Neural progenitor cell (in vitro differentiated cells): Measurements from ENCODE around the gene AKAP8L. TPM values are rescaled to one million over a fixed set of nuclear protein-coding genes. Genes with fewer than 3 reads are reported as not detected.
A peak's percentile ranks its signal among the peaks of the same experiment; 100 is the strongest.

Experiments
- DNase-seq: peaks from one replicate; pipeline ENCODE4 v3.0.0-alpha.2; 2016; ENCODE audit warnings: low spot score
- H2AFZ ChIP-seq: fragments of 200-600 bp; sonication (generic); replicated peaks from 2 replicates; pipeline ENCODE4 v1.6.1; 2016; ENCODE audit warnings: antibody characterized with exemption
- H3F3A ChIP-seq: fragments of 200-600 bp; sonication (generic); 2 replicates; pipeline ENCODE4 v1.6.1; 2016; ENCODE audit warnings: antibody characterized with exemption, low read depth
- H3K27ac ChIP-seq: fragments of 200-600 bp; sonication (generic); 2 replicates; pipeline ENCODE4 v1.5.1; 2016; ENCODE audit warnings: mild to moderate bottlenecking
- H3K27me3 ChIP-seq: fragments of 200-600 bp; sonication (generic); 2 replicates; pipeline ENCODE4 v1.6.1; 2016; ENCODE audit warnings: mild to moderate bottlenecking, moderate library complexity
- H3K36me3 ChIP-seq: fragments of 200-600 bp; sonication (generic); 2 replicates; pipeline ENCODE4 v1.5.1; 2016
- H3K4me1 ChIP-seq: fragments of 200-600 bp; sonication (generic); 2 replicates; pipeline ENCODE4 v1.6.1; 2016; ENCODE audit warnings: mixed run types
- H3K4me2 ChIP-seq: fragments of 200-600 bp; sonication (generic); 2 replicates; pipeline ENCODE4 v1.6.1; 2016
- H3K4me3 ChIP-seq: fragments of 200-600 bp; sonication (generic); 2 replicates; pipeline ENCODE4 v1.5.1; 2016
- H3K79me2 ChIP-seq: fragments of 200-600 bp; sonication (generic); 2 replicates; pipeline ENCODE4 v1.6.1; 2016; ENCODE audit warnings: low read depth
- H3K9ac ChIP-seq: fragments of 200-600 bp; sonication (generic); 2 replicates; pipeline ENCODE4 v1.6.1; 2016
- H3K9me3 ChIP-seq: fragments of 200-600 bp; sonication (generic); 2 replicates; pipeline ENCODE4 v1.5.1; 2016; ENCODE audit warnings: low read depth
- H4K20me1 ChIP-seq: fragments of 200-600 bp; sonication (generic); 2 replicates; pipeline ENCODE4 v1.6.1; 2016; ENCODE audit warnings: low read depth
- H3K27ac Mint-ChIP-seq: 3 replicates; pipeline ENCODE4 v1.8.0; 2021; ENCODE audit warnings: mixed read lengths
- H3K27me3 Mint-ChIP-seq: 2 replicates; pipeline ENCODE4 v1.8.0; 2022; ENCODE audit warnings: low read depth, mild to moderate bottlenecking, inconsistent platforms, moderate library complexity, mixed read lengths; ENCODE audit not compliant: insufficient read depth
- H3K36me3 Mint-ChIP-seq: 3 replicates; pipeline ENCODE4 v1.8.0; 2021; ENCODE audit warnings: mixed read lengths
- H3K4me1 Mint-ChIP-seq: 3 replicates; pipeline ENCODE4 v1.8.0; 2021; ENCODE audit warnings: mixed read lengths
- H3K4me3 Mint-ChIP-seq: 3 replicates; pipeline ENCODE4 v1.8.0; 2021; ENCODE audit warnings: mild to moderate bottlenecking, moderate library complexity, mixed read lengths
- H3K9me3 Mint-ChIP-seq: 3 replicates; pipeline ENCODE4 v1.8.0; 2020; ENCODE audit warnings: mixed read lengths
- EZH2 ChIP-seq: fragments of 200-600 bp; sonication (generic); IDR thresholded peaks from 2 replicates; pipeline ENCODE4 v1.6.1; 2017; ENCODE audit warnings: antibody characterized with exemption, mild to moderate bottlenecking, moderate library complexity
- EZH2phosphoT487 ChIP-seq: fragments of 200-600 bp; sonication (generic); IDR thresholded peaks from 2 replicates; pipeline ENCODE4 v1.6.1; 2017; ENCODE audit warnings: antibody characterized with exemption
- total RNA-seq: library from RNA; depleted of rRNA; stranded (reverse); fragments of >200 nt; gene quantifications from 2 replicates; pipeline ENCODE4 v1.2.3, GENCODE V29; 2015; ENCODE audit warnings: low replicate concordance
- TF ChIP-seq, protein P1 (sequence below): fragments of 200-600 bp; sonication (generic); IDR thresholded peaks from 2 replicates; pipeline ENCODE4 v1.5.1; 2017; ENCODE audit warnings: antibody characterized with exemption, mild to moderate bottlenecking

The AKAP8L gene
- total RNA-seq, 1 donor from 2014 or later: 131 TPM

DNA sequence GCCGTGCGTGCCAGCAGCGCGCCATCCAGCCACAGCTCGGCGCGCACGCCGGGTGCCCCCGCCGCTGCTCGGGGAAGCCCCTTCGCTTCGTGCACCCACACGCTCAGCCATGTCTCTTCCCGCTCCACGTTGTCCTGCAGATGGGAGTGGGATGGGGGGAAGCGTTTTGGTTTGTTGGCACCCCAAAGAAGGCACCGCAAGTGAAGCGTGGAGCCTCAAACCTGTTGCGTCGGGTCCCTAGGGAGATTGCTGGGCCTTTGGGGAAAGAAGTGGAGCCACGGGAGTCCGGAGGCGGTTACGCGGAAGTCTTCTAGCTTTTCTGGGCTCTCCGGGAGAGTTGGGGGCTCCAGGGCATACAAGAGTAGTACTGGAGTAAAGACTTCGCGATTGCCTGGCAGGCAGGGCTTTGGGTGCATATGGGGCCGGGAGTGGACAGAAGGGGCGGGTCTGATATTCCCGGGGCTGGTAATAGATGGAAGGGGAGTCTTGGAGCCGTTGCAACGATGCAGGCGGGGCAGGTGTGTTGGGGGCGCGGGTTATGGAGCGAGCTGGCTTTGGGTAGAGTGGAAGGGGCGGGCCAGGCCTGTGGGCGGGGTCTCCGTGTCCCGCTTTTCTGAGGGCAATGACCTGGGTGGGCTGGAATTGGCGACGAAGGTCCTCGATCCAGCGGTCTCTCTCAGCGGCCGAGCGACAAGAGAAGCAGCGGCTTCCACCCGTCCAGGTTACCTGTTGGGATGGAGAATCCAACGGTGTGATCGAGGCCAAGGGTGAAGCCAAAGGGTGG lies 39.1 kb upstream of the AKAP8L start:
- H3K9me3 ChIP-seq: no peaks in the 10 kb centered on the region
- H3K27ac ChIP-seq: no peak overlapping the region
- Mint-ChIP-seq H3K4me3 (no peak overlapping the region), H3K4me1 (peaks cover 9% of the 10 kb centered on the region), H3K27ac (no peak overlapping the region), H3K9me3 (no peaks in the 10 kb centered on the region), H3K27me3 (peaks cover 57% of the 10 kb centered on the region), H3K36me3 (no peaks in the 10 kb centered on the region)
- no peak overlapping the region for H3K9ac ChIP-seq
- peak overlapping the region; percentile 42 for H3K4me3 ChIP-seq
- H3K4me2 ChIP-seq: peak overlapping the region; percentile 74
- peaks cover 95% of the 10 kb centered on the region for H3K27me3 ChIP-seq
- no peak for DNase-seq
- TF ChIP-seq EZH2phosphoT487 (peak; percentile 92), EZH2 (peak; percentile 99)
- TF ChIP-seq, protein P1, sequence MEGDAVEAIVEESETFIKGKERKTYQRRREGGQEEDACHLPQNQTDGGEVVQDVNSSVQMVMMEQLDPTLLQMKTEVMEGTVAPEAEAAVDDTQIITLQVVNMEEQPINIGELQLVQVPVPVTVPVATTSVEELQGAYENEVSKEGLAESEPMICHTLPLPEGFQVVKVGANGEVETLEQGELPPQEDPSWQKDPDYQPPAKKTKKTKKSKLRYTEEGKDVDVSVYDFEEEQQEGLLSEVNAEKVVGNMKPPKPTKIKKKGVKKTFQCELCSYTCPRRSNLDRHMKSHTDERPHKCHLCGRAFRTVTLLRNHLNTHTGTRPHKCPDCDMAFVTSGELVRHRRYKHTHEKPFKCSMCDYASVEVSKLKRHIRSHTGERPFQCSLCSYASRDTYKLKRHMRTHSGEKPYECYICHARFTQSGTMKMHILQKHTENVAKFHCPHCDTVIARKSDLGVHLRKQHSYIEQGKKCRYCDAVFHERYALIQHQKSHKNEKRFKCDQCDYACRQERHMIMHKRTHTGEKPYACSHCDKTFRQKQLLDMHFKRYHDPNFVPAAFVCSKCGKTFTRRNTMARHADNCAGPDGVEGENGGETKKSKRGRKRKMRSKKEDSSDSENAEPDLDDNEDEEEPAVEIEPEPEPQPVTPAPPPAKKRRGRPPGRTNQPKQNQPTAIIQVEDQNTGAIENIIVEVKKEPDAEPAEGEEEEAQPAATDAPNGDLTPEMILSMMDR: no peak
- peaks cover 36% of the 10 kb centered on the region for H4K20me1 ChIP-seq
- H3K4me1 ChIP-seq: peaks cover 5% of the 10 kb centered on the region
- no peaks in the 10 kb centered on the region for H3K36me3 ChIP-seq
- no peaks in the 10 kb centered on the region for H3K79me2 ChIP-seq
- H2AFZ ChIP-seq: peak overlapping the region; percentile 82
- H3F3A ChIP-seq: peaks cover 17% of the 10 kb centered on the region

DNA sequence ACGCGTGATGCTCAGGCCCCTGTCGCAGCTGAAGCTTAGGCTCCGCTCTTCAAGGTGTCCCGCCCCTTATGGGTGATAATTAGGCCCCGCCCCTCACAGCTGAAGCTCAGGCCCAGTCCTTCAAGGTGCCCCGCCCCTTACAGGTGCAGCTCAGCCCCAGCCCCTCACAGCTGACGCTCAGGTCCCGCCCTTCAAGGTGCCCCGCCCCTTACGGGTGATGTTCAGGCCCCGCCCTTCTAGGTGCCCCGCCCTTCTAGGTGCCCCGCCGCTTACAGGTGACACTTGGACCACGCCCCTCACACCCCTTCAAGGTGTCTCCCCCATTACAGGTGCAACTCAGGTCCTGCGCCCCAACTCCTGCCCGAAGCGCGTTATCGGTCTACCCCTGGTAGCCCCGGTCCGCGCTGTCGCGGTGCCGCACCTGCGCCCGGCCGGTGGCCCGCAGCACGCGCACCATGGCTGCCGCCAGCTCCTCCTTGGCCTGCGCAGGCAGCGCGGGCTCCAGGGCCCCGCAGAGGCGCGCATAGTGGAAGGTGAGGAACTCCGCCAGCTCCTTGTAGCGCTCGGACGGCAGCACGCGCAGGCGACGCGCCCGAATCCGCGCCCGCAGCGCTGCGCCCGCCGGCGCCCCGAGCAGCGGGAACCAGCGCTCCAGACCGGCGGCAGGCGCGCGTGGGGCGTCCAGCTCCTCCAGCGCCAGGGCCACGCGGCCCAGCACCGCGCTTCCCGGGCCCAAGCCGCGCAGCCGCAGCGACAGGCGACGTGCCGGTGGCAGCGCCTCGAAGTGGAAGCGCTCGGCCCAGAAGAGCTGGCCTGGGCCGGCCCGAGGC lies 38.3 kb upstream of the AKAP8L start:
- peak overlapping the region; percentile 42 for H3K4me3 ChIP-seq
- H3K9ac ChIP-seq: no peak overlapping the region
- peaks cover 98% of the 10 kb centered on the region for H3K27me3 ChIP-seq
- peak; percentile 69 for DNase-seq
- Mint-ChIP-seq H3K36me3 (no peaks in the 10 kb centered on the region), H3K27ac (no peak overlapping the region), H3K27me3 (peaks cover 54% of the 10 kb centered on the region), H3K4me3 (no peak overlapping the region), H3K4me1 (peaks cover 9% of the 10 kb centered on the region), H3K9me3 (no peaks in the 10 kb centered on the region)
- no peaks in the 10 kb centered on the region for H3K9me3 ChIP-seq
- H3K36me3 ChIP-seq: no peaks in the 10 kb centered on the region
- no peak overlapping the region for H3K27ac ChIP-seq
- H3K4me2 ChIP-seq: peak overlapping the region; percentile 74
- peaks cover 5% of the 10 kb centered on the region for H3K4me1 ChIP-seq
- TF ChIP-seq EZH2 (peak; percentile 90), EZH2phosphoT487 (peak; percentile 70)
- TF ChIP-seq, protein P1: no peak
- peaks cover 22% of the 10 kb centered on the region for H3F3A ChIP-seq
- peaks cover 36% of the 10 kb centered on the region for H4K20me1 ChIP-seq
- no peaks in the 10 kb centered on the region for H3K79me2 ChIP-seq
- H2AFZ ChIP-seq: peak overlapping the region; percentile 82

DNA sequence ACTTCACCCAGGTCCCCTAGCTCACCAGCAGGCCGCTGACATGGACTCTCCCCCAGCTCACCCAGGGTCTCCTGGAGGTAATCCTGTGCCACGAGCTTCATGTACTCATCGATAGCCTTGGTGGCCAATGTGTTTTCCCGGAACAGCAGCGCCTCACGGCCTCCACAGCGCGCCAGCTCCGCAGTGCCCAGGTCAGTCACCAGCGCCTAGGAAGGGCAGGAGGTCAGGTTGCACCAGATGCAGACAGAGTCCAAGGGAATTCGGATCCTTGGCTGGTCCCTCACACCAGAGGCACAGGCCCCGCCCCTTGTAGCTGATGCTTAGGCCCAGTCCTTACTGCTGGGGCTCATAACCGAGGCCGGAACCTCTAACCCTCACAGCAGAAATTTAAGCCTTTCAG lies 37.7 kb upstream of the AKAP8L start:
- Histone ChIP-seq H3K36me3 (no peaks in the 10 kb centered on the region), H3K4me2 (no peak overlapping the region), H3K4me3 (no peak overlapping the region), H3F3A (peaks cover 28% of the 10 kb centered on the region), H3K27me3 (peaks cover 91% of the 10 kb centered on the region), H3K27ac (no peak overlapping the region), H3K79me2 (no peaks in the 10 kb centered on the region), H3K4me1 (peaks cover 5% of the 10 kb centered on the region), H2AFZ (no peak overlapping the region), H3K9ac (no peak overlapping the region), H4K20me1 (peaks cover 36% of the 10 kb centered on the region), H3K9me3 (no peaks in the 10 kb centered on the region)
- no peaks in the 10 kb centered on the region for H3K9me3 Mint-ChIP-seq
- peaks cover 9% of the 10 kb centered on the region for H3K4me1 Mint-ChIP-seq
- DNase-seq: no peak
- TF ChIP-seq, protein P1: no peak
- TF ChIP-seq EZH2 (no peak), EZH2phosphoT487 (no peak)
- H3K27me3 Mint-ChIP-seq: peaks cover 48% of the 10 kb centered on the region
- no peak overlapping the region for H3K27ac Mint-ChIP-seq
- no peaks in the 10 kb centered on the region for H3K36me3 Mint-ChIP-seq
- H3K4me3 Mint-ChIP-seq: no peak overlapping the region
